GM18909 (cell line): Measurements from ENCODE around the gene HSP90AB1.

Experiments
- ATAC-seq: cut with Tn5 transposase; IDR thresholded peaks from one replicate; pipeline ENCODE4 v1.9.1; 2021; ENCODE audit warnings: mild to moderate bottlenecking; ENCODE audit not compliant: unreplicated experiment, poor library complexity

The HSP90AB1 gene

GRCh38 chr6:44265007-44265721 is 18.3 kb downstream of the HSP90AB1 start, which contains the start of gene NFKBIE:
Gene NFKBIE, minus strand, starts transcription at chr6:44265551. Its CDS starts 205 bp downstream, at chr6:44265346.
- peak; percentile 47 for ATAC-seq

GRCh38 chr6:44265722-44266233 is 18.9 kb downstream of the HSP90AB1 start:
- ATAC-seq = no peak

- ATAC-seq = peak; percentile 40
Observed at GRCh38 chr6:44266347-44266746, 19.4 kb downstream of the HSP90AB1 start.

GRCh38 chr6:44267252-44267651 is 20.4 kb downstream of the HSP90AB1 start:
- ATAC-seq = no peak

GRCh38 chr6:44268095-44268628 is 21.3 kb downstream of the HSP90AB1 start:
- ATAC-seq = no peak

GRCh38 chr6:44269178-44269920 is 22.4 kb downstream of the HSP90AB1 start:
- no peak for ATAC-seq

- no peak for ATAC-seq
Observed at GRCh38 chr6:44269921-44270525, 23.1 kb downstream of the HSP90AB1 start, which contains the start of gene TMEM151B. Gene TMEM151B, plus strand, starts transcription at chr6:44270450. Its CDS starts 293 bp downstream, at chr6:44270743.

GRCh38 chr6:44270526-44271405 is 23.9 kb downstream of the HSP90AB1 start:
- ATAC-seq = no peak

GRCh38 chr6:44271406-44271723 is 24.5 kb downstream of the HSP90AB1 start:
- no peak for ATAC-seq

GRCh38 chr6:44271914-44272313 is 25.0 kb downstream of the HSP90AB1 start:
- ATAC-seq = no peak

GRCh38 chr6:44272529-44272928 is 25.6 kb downstream of the HSP90AB1 start:
- ATAC-seq = no peak

- ATAC-seq = no peak
Observed at GRCh38 chr6:44272999-44273566, 26.2 kb downstream of the HSP90AB1 start.

- ATAC-seq = no peak
Observed at GRCh38 chr6:44273617-44274016, 26.7 kb downstream of the HSP90AB1 start.

GRCh38 chr6:44275271-44275748 is 28.4 kb downstream of the HSP90AB1 start:
- no peak for ATAC-seq

- no peak for ATAC-seq
Observed at GRCh38 chr6:44275749-44276648, 29.1 kb downstream of the HSP90AB1 start.

- ATAC-seq = no peak
Observed at GRCh38 chr6:44276667-44277640, 30.1 kb downstream of the HSP90AB1 start.

GRCh38 chr6:44277763-44278162 is 30.9 kb downstream of the HSP90AB1 start:
- no peak for ATAC-seq
